Activated naive CD4-positive, alpha-beta T cell (primary cell): ENCODE measurements around the gene POP4.

Experiments
- DNase-seq, 4 experiments: peaks; one replicate each; lab custom pipeline; 2025; lab: John Stamatoyannopoulos, UW

POP4 gene

GRCh38 chr19:29662278-29662603 is 56.2 kb downstream of the POP4 start:
- no peak for DNase-seq

- DNase-seq: no peak
Observed at GRCh38 chr19:29662604-29663404, 56.7 kb downstream of the POP4 start.

- DNase-seq: no peak
Observed at GRCh38 chr19:29663861-29664752, 58.0 kb downstream of the POP4 start.

GRCh38 chr19:29664753-29665214 is 58.7 kb downstream of the POP4 start:
- no peak for DNase-seq

- peak; percentile 41 to 74 (median 62) for DNase-seq
Observed at GRCh38 chr19:29665215-29665825, 59.2 kb downstream of the POP4 start, which contains the start of gene PLEKHF1. TSS of gene PLEKHF1 (plus strand) at chr19:29665461. CDS start at chr19:29673840, 8,379 bp downstream.

GRCh38 chr19:29665826-29666577 is 59.9 kb downstream of the POP4 start:
- DNase-seq: no peak
